HG03175 (cell line): ENCODE results near the gene CPED1.

Source experiments
- ATAC-seq: cut with Tn5 transposase; IDR thresholded peaks from one replicate; pipeline ENCODE4 v1.9.1; 2021; ENCODE audit warnings: mild to moderate bottlenecking, moderate library complexity; ENCODE audit not compliant: unreplicated experiment

Gene CPED1

DNA sequence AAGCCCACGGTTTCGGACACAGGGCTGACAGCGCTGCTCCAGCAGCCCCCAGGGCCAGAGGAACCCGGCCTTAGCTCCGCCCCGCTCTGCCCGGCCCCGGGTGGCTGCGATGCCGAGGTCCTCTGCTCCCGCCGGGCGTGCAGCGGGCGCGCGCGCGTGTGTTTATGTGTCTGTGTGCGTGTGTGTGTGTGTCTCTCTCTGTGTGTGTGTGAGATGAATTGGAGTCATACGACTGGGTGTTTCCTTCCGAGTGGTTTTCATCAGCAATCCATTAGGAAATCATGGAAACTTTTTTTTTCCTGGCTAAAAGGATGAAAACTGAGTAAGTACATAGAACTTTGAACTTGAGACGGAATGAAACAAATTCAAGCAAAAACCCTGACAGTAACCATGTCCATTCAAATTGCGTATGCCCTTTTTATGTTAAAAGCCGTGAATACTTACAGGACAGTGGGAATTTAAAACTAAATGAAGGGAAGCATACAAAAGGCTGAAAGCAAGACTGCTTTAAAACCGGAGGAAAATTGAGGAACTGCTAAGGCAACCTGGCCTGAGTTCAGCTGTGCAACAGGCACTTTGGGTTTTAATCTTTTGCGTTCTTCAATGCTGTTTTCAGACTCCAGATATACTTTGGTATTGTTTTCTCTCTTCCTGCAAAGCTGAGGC, at the start of gene CPED1:
CPED1 (plus strand) TSS at position 121 of the 666 bp plus-strand sequence. CDS start 911 bp downstream, outside the sequence.
- peak; percentile 45 for ATAC-seq

DNA sequence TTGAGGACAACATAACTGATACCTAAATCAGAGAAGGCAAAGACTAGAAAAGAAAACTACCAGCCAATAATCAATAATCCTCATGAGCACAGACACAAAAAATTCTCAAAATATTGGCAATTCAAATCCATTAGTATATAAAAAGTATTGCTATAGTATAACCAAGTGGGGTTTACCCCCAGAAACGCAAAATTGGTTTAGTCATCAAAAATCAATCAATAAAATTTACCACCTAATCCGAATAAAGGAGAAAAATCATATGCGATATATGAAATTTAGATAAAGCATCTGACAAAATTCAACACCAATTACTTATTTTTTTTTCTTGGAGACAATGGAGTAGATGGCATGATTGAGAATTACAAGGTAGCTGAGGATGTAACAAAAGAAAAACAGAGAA, 49.2 kb upstream of the CPED1 start:
- ATAC-seq = no peak

DNA sequence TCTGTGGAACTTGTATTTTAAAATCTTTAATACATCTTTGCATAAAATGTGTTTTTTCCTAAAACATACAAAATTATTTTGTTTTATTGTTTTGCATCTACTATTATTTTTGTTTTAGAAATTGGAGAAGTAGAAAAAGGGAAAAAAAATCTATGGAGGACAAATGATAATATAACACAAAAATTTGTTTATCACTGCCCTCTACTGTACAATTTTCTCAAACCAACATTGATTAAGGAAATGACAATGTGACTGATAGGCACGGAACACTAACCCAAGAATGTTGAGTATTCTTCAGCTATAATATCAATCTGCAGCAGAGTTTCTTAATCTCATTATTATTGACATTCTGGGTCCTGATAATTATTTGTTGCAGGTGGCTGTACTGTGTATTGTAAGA, 47.4 kb upstream of the CPED1 start:
- ATAC-seq = peak; percentile 47

DNA sequence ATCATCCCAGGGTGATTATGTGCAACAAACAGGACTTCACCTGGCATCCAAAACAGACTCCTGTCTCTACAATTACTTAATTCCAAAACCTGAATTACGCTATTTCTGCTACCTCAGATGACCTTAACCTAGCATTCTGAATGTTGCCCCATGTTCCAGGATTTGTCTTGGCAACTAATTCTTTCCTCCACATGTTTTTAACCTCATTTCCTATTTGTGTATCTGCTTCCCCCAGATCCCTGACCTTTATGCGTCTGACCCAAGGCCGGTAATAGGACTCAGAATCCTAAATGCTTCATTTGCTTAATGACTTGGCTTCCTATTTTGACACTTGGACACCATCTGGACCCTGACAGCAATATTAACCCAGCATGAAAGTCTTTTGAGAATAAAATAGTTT, 46.7 kb upstream of the CPED1 start:
- no peak for ATAC-seq

DNA sequence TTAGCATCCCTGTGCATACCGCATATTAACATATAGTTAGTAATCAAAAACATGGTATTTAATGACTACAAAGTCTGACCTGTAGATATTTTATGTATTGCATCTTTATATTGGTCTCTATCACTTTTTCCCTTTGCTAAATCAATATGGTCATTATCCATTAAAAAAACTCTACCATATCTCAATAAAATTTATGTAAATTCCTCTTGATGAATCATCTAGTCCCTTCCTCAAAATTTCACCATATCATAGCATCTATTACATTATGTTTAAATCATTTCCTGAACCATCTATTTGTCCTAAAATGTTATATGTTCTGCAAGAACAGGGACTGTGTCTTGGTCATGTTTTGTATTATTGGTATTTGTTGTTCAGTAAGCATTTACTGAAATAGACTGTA, 45.6 kb upstream of the CPED1 start:
- no peak for ATAC-seq

DNA sequence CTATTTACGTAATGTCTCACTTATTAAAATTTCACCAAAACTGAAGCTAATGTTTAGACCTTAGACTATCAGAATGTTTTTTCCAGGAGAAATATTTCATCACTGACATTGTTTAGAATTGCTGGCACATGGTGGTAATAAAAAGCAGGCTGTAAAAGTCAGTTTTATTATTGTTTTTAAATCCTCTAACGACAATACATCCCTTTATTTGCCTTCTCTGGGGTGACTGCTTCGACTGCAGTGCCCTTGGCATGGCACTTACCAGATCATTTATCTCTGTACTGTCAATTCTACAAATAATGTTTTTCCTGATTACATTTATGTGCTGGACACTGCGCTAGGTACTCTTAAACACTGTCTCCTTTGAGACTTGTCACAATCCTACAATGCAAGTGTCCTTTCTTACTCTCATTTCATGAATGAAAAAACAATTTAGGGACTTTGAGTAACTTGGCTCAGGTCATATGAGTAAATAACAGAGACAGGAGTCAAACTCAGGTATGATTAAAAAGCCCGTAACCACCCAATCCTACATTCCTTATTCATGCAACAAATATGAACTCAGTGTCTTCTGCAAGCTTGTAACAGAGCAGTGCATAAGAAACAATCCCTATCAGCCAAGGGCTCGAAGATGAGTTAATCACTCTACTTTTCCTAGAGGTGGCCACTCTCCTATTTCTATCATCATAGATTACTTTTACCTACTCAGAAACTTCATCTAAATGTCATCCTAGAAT, 43.5 kb upstream of the CPED1 start:
- ATAC-seq = no peak

DNA sequence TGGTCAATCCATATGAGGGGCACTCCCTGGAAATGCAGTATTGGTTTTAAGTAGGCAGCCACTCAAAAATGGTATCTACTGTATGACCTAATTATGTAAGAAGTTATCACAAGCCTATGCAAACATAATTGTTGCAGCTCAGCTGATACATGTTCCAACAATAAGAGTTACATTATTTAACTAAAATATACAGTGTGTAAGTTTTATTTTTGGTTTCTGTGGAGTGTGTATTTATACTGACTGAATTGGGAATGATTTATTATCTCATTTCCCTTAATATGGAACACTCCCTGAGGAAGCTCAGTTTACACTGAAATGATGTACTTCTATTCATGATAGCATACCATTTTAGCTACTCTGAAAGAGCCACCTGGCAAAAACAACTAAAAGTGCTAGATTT, 40.5 kb upstream of the CPED1 start:
- no peak for ATAC-seq

DNA sequence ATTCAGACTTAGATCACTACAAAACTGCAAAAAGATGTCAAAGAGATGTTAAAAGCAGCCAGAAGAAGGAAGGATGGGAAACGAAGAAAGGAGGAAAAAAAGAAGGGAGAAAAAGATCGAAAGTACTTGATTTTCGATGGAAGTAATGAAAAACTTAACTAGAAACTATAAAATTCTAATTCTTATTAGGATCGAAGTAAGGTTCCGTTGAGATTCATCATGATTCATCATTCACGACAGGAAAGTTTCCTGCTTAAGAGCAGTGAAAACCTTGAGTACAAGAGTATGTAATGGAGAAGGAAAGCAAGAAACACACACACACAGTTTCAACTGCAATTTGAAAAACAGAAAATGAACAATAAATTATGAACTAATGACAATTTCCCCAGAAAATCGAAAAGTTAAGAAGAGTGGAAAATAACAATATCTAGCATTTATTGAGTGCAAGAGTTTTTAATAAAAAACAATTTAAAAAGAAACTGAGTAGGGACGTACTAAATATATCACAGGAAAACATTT, 39.1 kb upstream of the CPED1 start:
- no peak for ATAC-seq

DNA sequence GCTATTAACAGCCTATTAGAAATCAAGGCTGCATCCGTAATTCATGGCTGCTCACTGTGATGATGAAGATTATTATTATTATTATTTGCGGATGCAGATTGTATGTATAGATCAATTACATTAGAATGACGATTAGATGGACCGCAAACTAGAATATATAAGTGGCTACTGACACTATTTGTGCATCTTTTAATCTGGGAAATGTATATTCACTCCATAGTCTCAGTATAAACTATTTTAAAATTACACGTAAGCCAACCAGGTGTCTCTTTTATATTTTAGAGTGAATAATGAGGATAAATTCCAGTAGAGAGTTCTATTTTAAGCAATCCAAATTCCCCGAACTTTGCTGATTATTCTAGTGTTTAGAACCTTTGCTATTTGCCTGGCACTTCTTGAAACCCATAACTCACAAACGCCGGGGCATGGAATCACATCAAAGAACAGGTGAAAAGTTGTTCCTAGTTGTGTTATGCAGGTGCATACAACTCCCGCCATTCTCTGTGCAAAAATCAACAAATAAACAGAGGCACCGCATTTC, 38.4 kb upstream of the CPED1 start:
- no peak for ATAC-seq

DNA sequence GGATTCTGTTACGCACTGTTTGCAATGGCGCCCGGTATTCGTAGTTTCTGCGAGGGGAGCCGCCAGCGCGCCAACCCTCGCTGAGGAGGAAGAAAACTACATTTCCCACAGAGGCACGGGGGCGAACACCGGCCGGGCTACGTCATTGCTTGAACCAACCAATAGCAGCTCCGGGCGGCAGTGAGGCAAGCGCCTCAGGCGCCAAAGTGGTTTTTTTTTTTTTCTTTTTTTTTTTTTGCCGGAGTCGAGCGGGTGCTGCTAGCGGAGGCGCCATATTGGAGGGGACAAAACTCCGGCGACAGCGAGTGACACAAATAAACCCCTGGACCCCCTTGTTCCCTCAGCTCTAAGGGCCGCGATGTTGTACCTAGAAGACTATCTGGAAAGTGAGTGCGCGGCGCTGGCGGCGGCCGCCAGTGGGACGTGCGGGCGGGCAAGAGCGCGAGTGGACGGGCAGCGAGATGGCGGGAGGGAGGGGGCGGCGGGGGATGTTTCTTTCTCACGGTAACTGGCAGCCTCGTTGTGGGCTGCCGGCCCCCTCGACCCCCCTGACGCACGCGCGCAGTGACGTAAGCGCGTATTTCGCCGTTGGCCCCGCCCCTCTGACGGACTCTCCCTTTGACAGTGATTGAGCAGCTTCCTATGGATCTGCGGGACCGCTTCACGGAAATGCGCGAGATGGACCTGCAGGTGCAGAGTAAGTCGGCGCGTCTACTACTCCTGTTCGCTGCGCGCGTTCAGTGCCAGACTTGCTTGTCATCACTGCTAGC, 37.8 kb upstream of the CPED1 start, which contains the start of gene ING3:
ING3 (plus strand) TSS at position 239 of the 770 bp plus-strand sequence; CDS start at position 359, 120 bp downstream.
- peak; percentile 95 for ATAC-seq

DNA sequence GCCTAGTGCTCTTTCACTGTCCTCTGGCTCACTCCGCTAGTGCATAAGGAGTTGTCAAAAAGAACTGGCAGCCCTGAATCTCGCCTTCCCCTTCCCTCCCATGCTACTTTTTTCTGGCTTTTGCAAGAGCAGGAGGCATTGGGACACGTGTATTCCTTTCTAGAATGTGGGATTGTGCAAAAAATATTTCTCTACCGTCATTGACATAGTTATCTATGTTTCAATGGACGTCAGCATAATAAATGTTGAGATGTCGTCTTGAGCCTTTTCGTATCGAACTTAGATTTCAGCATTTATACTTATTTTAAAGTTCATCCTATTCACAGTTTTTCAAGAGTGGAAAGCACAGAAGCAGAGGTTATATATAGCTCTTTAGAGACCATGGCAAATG, 37.2 kb upstream of the CPED1 start:
- no peak for ATAC-seq

DNA sequence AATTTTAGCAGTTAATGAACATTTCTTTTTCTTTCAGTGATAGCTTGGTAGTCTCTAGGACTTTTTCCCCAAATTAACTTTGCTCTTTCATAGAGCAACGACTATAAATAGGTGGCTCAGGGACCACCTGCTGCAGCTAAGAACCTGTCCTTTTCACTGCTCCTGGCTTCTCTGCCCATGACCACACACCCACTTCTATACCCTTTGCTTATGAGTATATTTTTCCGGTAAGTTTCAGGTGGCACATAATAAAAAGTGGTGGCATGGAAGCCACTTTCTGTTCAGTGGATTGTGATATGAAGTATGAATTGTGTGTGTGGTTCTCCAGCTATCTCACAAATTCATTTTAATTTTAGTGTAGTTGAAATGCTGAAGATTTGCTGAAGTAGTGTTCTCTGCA, 36.7 kb upstream of the CPED1 start:
- ATAC-seq = no peak

DNA sequence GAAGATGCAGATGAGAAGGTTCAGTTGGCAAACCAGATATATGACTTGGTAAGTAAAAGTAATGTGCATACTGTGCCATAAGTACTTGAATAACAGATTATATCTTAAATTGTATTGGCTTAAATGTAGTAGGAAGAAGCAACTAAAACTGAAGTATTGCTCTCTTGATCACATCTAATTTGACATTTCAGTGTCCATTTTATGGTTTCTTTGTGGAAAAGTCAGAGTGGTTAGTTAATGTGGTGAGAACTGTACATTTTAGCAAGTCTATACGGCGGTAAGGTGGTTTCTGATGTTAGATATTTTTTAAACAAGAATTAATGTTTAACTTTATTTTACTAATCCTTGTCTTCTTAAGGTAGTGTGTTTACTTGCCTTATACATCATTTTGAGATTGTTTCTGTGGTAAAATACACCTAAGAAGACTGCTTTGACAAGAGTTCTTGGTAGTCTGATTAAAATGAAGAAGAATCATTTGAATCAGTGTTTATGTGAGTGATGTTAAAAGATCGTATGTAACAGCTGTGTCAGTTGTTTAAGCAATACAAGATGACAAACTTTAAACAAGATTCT, 32.8 kb upstream of the CPED1 start:
- peak; percentile 27 for ATAC-seq

DNA sequence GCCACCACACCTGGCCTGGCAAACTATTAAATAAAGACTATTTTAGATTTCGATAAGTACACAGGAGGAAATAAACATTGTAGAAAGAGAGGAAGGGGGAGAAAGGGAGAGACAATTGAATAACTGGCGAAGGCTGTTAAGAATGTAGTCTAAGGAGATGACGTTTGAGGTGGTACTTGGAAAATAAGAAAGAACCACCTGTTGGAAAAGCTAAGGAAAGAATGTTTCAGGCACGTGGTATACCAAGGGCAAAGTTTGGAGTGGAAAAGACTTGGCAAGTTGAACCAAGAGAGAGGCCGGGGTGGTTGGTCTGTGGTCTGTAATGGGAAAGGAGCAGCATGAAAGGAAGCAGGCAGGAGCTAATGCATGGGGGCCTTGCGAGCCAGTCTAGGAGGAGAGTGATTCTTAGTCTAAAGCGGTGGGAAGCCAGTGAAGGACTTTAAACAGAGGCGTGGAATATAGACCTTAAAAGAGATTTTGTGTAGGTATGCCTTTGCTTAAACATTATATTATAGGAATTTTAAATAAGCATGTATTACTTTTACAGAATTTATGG, 28.5 kb upstream of the CPED1 start:
- no peak for ATAC-seq

DNA sequence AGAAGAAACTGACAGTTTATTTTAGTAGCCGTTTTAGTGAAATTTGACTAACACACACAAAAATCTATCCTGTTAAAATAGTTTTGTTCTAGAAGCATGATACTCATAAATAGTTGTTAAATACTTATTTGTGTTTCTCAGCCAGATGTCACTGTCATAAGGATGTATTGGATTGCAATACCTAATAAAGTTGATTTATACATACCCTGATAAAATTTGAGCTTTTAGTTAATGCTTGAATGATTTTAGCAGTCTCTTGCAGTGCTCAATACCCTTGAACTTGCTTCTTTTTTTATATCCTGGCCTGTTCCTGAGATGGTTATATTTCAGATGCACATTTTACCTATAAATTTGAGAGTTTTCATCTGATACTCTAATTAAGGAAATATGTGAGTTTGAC, 27.8 kb upstream of the CPED1 start:
- ATAC-seq = no peak

DNA sequence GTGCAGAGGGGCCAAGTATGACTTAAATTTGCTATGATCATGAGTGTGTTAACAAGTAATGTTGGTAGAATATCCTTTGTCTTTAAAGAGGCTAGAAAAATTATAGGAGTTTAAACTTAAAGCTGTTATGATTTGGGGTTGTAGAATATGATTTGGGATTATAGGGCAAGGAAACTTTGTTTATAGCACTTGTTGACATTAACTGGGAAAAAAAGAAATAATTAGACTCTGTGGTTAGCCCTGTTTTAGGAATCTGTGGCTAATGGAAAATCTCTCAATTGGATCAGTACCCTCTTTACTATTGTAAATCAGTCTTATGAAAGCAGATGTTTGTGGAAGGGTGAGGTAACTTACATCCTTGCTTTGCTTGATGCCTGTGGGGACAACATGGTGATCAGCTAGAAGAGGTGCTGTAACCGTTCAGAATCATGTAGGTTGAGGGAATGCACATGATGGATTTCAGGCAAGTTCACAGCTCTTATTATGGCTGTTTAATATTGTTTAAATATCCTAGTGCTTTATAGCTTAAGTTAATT, 26.8 kb upstream of the CPED1 start:
- no peak for ATAC-seq

DNA sequence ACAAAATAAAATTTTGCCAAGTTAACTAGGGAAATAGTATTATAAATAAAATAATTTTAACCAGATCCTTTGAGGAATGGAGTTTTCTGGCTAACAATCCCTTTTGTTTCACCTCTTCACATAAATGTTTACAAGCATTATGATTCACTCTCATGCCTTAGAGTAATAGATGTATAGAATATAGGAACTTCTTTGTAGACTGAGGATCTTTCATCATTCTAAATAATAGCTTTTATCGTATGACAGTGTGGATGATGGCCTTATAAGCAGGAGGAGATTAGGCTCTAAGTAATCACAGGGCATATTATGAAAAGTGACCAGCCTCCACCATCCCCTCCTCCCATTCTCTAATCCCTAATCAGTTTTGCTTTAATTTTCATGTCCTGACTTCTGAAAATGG, 24.4 kb upstream of the CPED1 start:
- no peak for ATAC-seq

DNA sequence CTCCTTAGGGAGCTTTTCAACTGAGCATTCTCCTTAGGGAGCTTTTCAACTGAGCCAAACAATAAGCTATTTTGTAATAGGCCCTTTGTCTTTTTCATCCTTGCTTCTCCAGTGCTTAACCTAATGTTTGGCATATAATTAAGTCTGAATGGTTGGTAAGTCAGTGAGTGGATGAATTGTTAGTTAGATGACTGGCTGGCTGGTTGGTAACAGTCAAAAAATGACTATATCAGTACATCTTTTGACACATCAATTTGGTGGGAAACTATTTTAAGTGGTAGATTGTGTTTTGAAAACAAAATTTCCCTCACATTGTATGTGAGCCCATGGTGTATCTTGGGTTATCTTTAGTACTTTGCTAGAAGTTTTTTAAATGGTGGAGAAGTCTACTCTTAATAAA, 21.6 kb upstream of the CPED1 start:
- no peak for ATAC-seq

DNA sequence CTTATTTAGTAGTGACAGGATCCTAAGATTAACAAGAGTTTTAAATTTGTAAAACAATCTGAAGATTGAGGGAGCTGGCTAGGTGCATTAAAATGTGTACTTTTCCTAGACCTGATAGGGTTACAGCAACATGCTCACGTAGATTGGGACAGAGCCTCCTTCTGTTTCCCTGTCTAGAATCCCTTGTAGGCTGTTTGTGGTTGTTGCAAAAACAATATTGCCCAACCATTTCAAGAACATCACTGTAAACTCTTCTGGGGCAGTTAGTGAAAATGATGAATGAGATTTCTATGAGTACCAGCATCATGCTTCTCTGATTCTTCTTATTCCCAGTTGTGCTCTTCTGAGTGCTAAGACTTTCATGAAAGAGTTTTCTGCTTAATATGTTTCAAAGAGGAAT, 14.7 kb upstream of the CPED1 start:
- ATAC-seq = no peak

DNA sequence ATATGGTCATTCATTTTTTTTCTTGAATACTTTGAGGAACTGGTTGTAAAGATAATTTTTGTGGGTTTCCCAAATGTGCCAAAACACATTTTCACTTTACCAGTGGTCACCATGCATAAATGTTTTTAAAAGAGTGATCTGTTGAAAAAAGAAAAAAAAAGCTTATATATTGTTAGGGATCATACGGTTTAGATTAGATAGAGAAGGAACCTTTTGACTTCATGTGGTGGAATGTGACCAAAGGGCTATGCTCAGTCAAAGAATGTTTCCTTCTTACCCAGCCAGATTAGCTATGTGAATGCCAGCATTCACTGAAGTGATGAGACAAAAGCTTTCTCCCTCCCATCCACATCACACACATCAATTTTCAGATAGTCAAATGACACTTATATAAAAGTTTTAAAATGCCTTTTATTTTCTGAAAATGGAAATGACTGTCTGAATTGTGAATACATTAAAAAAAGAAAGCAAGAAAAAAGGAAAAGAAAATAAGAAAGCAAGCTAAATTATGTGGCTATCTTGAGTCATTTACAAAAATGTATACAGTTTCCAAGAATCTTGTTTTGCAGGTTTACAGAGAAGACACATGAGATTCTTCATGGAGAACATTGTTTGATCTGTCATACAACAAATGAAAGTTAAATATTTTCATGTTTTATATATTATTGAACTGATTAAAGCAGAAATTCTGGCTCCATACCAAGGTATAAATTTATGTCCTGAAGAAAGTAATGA, 8.6 kb upstream of the CPED1 start:
- ATAC-seq = no peak
